T-helper 1 cell treated with Interleukin-12 subunit alpha and Interleukin-12 subunit beta and Interleukin-4 antibody, amounts not matched to agents 30 ng/mL and 1 ng/mL, for 36 hours (primary cell): Measurements from ENCODE around the gene ANTKMT. TPM values are rescaled to one million over a fixed set of nuclear protein-coding genes. Genes with fewer than 3 reads are reported as not detected.

Experiments used
- intact Hi-C: fragments of 100-400 bp; cut with micrococcal nuclease; formaldehyde crosslinking; loops from one replicate; pipeline ENCODE4 v1.15.1; 2024
- total RNA-seq: library from RNA; stranded (reverse); gene quantifications from 2 replicates; pipeline ENCODE4 v1.2.3, GENCODE V29; 2022

ANTKMT gene
- total RNA-seq = 8.1 and 10.8 TPM in 2 replicates

- intact Hi-C loops = no loop called here
Observed at GRCh38 chr16:720990-721764, at the start of gene ANTKMT. ANTKMT (plus strand) TSS chr16:721146; CDS start chr16:721275, 129 bp downstream.

GRCh38 chr16:671353-672131 lies 49.4 kb upstream of the ANTKMT start:
- intact Hi-C loops = no loop called here

GRCh38 chr16:672371-672770 lies 48.6 kb upstream of the ANTKMT start:
- intact Hi-C loops = no loop called here

GRCh38 chr16:672851-673250 lies 48.1 kb upstream of the ANTKMT start:
- intact Hi-C loops = no loop called here

- intact Hi-C loops = no loop called here
Observed at GRCh38 chr16:673399-673991, 47.5 kb upstream of the ANTKMT start.

DNA sequence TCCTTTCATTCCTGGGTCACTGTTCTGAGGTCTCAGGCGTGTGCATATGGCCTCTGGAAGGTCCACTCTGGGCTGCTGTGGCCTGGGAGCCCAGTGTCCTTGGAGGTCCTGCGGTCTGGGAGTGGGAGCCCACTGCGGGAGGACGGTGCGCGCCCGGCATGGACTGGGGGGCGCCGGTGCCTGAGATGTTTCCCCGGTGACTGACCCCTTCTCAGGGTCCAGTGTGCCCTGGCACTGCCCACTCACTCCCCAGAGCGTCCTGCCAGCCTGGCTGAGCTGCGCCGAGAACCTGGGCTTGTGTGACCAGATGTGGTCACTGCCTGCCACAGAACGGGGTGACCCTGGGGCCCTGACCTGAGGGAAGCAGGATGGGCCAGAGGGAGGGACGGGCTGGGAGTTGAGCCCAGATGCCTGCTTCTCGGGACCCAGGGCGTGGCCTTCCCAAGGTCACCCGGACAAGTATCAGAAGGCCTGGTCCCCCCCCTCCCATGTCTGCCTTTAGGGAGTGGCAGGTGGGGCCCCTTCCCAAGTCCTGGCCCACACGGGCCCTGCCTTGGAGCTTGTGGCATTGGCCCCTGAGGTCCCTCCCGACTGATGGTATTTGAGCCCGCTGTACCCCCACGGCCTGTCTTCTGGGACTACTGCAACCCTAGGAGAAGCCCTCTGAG lies 46.6 kb upstream of the ANTKMT start:
- intact Hi-C loops = no loop called here

- intact Hi-C loops = no loop called here
Observed at GRCh38 chr16:674968-675883, 45.7 kb upstream of the ANTKMT start, which contains the start of gene RHBDL1. RHBDL1 (plus strand) TSS chr16:675671; CDS start chr16:675791, 120 bp downstream.

GRCh38 chr16:675884-676564 lies 44.9 kb upstream of the ANTKMT start:
- intact Hi-C loops = no loop called here

- intact Hi-C loops = no loop called here
Observed at GRCh38 chr16:676565-676902, 44.4 kb upstream of the ANTKMT start.

DNA sequence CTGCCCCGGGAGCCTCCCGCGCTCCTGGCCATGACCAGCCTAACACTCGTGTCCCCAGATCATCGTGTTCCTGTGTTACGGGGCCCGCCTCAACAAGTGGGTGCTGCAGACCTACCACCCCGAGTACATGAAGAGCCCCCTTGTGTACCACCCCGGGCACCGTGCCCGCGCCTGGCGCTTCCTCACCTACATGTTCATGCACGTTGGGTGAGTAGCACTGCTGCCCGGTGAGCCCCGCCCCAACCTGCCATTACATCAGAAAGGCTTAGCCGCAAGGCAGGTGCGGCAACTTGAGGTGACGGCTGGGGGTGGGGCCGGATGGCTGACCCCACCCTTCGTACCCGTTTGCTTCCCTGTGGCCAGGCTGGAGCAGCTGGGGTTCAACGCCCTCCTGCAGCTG lies 44.0 kb upstream of the ANTKMT start:
- intact Hi-C loops = no loop called here

DNA sequence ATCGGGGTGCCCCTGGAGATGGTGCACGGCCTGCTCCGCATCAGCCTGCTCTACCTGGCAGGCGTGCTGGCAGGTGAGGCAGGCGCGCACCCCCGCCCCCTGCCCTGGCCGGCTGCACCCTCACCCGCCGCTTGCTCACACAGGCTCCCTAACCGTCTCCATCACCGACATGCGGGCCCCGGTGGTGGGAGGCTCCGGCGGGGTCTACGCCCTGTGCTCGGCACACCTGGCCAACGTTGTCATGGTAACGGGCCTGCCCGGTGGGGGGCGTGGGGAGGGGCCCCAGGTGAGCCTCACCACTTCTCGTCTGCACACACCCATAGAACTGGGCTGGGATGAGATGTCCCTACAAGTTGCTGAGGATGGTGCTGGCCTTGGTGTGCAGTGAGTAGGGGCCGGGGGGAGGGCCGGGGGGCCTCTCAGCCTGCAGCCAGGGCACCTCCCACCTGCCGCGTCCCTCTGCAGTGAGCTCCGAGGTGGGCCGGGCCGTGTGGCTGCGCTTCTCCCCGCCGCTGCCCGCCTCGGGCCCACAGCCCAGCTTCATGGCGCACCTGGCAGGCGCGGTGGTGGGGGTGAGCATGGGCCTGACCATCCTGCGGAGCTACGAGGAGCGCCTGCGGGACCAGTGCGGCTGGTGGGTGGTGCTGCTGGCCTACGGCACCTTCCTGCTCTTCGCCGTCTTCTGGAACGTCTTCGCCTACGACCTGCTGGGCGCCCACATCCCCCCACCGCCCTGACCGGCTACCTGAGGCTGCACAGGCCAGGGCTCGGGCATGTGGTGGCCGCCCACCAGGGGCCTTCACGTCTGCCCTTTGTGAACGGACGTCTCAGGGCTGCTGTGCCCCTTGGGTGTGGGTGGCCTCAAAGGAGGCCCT lies 43.4 kb upstream of the ANTKMT start:
- intact Hi-C loops = no loop called here

- intact Hi-C loops = no loop called here
Observed at GRCh38 chr16:678209-678857, 42.6 kb upstream of the ANTKMT start.

- intact Hi-C loops = loop anchor here (1.0 kb wide), 4 partner anchors 11 to 43 kb away; partner anchors contain the start of genes METTL26, RHOT2 and WDR90
Observed at GRCh38 chr16:678858-679813, 41.8 kb upstream of the ANTKMT start.

GRCh38 chr16:679814-680624 lies 40.9 kb upstream of the ANTKMT start, which contains the start of gene STUB1:
STUB1 (plus strand) TSS chr16:680410; CDS start chr16:680526, 116 bp downstream.
- intact Hi-C loops = loop anchor here (1.0 to 5.0 kb wide), 6 partner anchors 12 to 153 kb away; partner anchors contain the start of genes CAPN15, CCDC78, HAGHL and METTL26

DNA sequence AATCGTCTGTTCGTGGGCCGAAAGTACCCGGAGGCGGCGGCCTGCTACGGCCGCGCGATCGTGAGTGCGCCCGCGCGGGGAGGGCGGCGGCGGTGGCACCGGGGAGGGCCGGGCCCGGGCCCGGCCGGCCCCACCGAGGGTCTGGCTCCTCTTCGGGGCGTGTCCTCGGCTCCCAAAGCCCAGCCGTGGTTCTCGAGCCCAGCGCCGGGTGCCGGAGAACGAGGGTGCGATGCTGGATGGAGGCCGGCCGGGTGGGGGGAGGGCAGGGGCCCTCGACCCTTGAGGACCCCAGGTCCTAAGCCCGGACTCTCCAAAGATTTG lies 40.4 kb upstream of the ANTKMT start:
- intact Hi-C loops = loop anchor here (1.0 to 5.0 kb wide), 2 partner anchors 47 to 153 kb away; partner anchors contain the start of genes CAPN15, CCDC78 and HAGHL
